Femur (tissue), 1 donor: Measurements from ENCODE around the gene FOXO6.

ENCODE experiments used
- DNase-seq: peaks from one replicate; pipeline ENCODE4 v3.0.0-alpha.2; 2017

Gene FOXO6

DNA sequence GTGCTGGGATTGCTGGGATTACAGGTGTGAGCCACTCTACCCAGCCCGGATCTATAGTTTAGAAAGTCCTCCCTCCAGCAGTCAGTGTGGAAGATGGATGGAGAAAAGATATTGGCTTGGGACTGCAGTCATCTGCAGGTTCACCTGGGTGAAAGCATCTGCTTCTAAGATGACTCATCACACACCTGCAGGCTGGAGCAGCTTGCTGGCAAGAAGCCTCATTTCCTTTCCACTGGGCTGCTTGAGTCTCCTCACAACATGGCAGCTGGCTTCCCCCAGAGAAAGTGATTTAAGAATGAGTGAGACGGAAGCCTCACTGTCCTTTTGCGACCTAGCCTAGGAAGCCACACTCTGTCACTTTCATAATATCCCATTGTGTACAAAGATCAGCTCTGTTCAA is 50.0 kb downstream of the FOXO6 start:
- no peak for DNase-seq

- no peak for DNase-seq
Measured at GRCh38 chr1:41412748-41413147, 51.5 kb downstream of the FOXO6 start.

- no peak for DNase-seq
Measured at GRCh38 chr1:41413748-41414281, 52.6 kb downstream of the FOXO6 start.

DNA sequence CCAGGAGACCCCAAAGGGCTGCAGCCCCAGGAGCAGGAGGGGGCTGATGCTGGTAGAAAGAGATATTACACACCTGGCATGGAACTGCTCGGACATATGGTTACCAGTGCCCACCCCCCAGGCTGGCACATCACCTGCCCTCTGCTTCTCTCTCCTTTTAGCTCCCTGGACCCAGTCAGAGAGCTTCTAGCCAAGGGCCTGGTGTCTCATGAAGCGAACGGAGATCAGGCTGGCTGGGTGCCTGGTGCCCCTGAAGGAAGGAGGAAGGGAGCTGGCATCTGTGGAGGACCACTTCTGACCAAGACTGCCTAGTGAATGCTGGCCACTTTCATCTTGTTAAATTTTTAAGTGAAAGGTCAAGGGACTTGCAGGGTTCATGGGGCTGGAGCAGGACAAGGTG is 53.1 kb downstream of the FOXO6 start:
- DNase-seq, result no peak

DNA sequence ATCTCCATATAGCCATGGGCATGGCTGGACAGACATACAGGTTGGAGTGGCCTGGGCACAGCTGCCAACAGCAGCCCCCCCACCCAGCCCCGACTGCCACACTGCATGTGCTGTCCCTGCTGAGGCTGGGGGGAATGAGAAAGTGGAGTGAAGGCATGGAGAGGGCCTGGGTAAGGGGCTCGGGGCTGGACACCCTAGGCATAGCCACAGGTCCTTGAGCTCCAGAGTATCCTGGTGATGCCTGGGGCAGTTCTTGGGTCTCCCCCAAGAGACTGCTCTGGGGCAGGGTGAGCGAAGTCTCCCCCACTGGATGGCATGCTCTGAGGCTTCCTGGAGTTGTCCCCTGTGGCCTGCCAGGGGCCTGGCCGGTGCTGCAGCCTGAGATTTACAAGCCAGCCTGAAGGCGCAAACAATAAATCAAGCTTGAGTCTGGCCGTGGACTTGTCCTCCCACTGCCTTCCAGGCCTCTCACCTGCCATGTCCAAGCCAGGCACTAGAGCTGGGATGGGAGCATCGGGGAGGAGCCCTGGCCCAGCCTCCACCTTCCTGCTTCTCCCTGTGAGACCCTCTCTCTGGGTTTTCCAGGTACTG is 53.6 kb downstream of the FOXO6 start:
- no peak for DNase-seq

DNA sequence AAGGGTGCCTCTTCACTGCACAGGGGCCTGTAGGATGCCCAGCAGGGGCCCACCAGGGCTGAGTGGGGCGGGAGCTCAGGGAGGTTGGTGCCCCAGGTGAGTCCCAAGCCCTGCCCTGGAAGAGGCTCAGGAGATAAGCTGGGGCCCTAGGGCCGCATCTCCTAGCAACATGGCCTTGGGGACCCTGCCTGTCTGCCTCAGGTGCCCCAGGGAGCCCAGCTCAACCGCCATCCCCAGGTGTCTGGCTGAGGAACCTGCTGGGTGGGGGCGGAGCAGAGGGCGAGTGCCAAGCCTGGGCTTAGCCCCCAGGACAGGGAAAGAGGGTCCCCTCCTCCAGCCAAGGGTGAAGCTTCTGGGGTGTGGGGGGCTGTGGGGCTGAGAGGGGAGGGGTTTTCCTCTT is 54.8 kb downstream of the FOXO6 start:
- no peak for DNase-seq

DNA sequence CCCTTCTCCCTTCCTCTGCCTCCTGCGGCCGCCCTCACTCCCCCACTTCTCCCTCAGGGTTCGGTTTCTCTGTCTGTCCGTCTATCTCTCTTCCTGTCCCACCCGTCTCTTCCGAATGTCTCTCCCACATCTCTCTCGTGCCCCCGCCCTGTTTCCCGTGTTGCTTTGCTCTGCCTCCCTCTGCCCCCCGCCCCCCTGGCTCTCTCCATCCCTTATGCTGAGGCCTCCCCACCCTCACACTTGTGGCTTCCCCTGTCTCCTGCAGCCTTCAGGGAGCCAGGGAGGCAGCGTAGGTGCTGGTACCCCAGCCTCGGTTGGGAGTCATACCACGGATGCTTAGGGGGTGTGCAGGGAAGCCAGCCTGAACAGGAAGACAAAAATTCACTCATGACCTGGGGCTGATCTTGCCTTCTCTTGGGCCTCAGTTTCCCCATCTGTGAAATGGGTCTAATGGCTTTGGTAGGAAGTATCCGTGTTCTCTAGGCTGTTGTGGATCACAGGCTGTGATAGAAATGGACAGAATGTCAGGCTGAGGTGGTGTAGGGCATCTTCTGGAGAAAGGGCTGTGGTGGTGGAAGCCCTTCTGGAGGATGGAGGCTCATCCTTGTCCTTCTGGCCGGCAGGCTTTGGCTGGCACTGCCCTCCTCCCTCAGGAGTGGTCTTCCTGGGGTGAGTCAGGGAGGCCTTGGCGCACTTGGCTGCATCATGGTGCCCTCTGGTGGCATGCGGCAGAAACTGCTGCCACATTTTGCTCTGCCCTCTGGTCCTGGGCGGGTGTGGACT is 55.5 kb downstream of the FOXO6 start:
- peak; percentile 81 for DNase-seq

- DNase-seq, result no peak
Measured at GRCh38 chr1:41417335-41417682, 56.1 kb downstream of the FOXO6 start.

GRCh38 chr1:41417746-41418145 is 56.5 kb downstream of the FOXO6 start:
- no peak for DNase-seq

GRCh38 chr1:41418857-41419583 is 57.8 kb downstream of the FOXO6 start:
- DNase-seq, result peak; percentile 93

GRCh38 chr1:41419584-41420295 is 58.5 kb downstream of the FOXO6 start:
- no peak for DNase-seq

DNA sequence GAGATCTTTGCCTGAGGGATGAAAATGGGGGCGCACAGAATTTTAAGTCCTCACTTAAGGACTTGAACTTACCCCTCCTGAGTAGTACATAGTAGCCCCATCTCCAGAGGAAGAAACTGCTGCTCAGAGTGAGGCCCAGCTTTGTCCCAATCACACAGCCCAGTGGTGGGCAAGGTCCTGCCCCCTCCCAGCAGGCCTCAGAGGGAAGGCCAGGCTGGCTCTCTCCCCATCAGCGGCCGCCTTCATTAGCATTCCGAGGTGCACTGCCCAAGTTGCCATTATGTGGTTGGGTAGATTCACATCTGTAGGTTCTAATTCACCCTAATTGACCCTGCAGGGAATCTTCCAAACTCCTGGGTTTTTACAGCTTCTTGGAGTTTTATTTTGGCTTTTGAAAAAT is 59.1 kb downstream of the FOXO6 start:
- DNase-seq, result no peak

DNA sequence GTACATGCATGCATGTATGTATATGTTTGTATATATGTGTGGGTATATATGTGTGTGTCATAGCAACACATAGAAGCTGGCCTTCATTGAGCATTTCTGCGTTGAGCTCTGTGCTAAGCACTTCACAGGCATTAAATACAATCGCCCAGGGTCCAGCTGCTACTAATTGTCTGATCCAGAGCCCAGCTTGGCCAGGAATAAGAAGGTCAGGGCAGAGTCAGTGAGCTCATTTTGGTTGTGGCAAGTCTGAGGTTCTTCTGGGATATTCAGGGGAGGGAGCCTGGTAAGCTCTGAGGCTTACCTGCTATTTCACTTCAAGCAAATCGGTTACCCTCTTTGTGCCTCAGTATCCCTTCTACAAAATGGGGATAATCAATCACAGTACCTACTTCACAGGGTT is 59.6 kb downstream of the FOXO6 start:
- DNase-seq, result no peak

- no peak for DNase-seq
Measured at GRCh38 chr1:41422306-41422705, 61.1 kb downstream of the FOXO6 start.

DNA sequence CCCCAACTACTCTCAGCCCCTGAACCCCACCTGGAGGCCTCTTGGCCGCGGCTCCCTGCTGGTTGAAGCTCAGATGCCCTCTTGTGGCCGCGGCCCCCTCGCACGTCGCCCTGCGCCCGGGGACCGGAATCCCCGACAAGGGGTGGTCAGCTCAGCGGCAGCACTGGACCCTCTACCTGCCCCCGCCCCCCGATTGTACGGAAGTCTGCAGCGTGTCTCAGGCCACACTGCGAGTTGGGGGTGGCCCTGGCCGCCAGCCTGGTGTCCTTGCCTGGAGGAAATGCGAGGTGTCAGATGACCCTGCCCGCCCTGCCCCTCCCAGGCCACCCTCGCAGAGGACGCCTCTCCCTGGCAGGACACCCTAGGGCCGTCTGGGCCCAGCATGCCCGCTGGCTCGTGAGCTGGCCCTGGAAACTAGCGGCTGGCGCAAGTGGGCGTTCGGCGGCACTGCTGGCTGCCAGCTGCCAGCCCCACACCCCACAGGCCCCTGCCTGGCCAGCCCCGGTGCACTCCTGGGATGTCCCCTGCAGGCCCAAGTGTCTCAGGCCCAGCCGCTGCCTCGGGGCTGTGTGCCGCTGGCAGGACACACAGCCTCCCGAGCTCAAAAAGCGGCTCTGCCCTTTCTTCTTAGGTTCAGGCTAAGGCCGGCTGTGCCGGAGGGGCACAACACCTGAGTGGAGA is 62.4 kb downstream of the FOXO6 start:
- DNase-seq, result no peak

- DNase-seq, result no peak
Measured at GRCh38 chr1:41424581-41425118, 63.4 kb downstream of the FOXO6 start.

DNA sequence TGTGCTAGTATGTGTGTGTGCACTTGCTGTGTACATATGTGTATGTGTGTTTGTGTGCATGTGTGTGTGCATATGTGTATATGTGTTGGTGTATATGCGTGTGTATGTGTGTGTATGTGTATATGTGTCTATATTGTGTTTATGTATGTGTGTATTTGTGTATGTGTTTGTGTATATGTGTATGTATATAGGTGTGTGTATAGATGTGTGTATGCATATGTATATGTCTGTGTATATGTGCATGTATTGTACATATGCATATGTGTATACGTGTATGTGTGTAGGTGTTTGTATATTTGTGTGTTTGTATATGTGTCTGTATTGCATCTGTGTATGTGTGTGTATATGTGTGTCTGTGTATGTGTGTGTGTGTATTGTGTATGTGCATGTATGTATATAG is 64.1 kb downstream of the FOXO6 start:
- no peak for DNase-seq

DNA sequence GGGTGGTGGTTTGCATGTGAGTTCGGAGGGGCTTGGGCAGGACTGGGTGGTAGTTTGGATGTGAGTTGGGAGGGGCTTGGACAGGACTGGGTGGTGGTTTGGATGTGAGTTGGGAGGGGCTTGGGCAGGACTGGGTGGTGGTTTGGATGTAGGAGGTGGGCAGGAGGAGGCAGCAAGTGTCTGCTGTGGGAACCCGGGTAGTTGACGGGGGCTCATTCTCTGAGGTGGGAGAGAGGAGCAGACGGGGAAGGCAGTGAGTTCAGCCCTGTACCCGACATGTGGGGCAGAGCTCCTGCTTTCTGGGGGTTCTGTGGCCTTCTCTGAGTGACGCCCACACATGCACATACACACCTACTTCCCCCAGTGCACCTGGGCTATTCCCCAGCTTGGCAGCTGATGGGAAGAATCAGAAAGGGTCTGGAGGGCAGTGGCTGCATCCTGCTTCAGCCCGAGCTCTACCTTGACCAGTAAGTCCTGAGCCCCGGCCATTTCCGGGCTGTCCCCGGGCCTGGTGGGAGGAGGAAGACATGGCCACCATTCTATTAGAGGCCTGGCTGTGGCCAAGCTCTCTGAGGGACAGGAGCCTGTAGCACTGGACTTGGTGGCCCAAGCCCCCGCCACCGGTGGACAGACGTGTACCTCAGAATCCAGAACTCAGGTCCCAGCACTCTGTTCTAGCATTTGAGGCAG is 65.1 kb downstream of the FOXO6 start:
- no peak for DNase-seq

DNA sequence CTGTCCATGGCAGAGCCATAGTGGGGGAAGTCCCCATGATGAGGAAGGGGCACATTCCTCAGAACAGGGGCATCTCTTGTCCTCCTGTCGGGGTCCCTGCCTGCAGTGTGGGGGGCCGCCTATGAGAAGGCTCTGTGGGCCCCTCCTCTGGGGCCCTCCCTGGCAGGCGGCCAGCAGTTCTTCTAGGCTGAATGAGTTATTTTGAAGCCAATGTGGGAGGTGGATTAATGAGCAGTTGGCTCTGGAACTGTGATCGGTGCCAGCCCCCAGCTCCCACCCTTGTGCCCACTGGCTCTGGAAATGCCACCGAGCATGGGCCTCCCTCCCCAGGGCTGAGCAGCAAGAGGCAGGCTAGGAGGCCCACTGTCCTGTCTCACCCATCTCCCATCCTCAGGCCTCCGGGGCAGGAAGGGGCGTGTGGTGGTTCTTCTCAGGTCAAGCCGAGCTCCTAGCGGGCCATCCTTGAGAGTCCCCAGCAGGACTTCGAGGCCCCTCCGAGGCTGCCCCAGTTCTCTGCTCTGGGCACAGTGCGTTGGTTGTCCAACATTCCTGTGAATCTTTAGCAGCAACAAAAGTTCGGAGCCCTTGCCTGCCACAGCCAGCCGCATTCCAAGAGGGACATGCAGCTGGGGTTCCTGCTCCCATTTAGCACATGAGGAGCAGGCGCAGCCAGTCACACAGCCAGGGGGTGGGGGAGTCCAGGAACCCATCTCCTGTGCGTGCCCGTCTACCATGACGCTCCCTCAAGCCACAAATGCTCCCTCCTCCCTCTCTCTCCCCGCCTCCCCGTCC is 66.1 kb downstream of the FOXO6 start:
- no peak for DNase-seq

DNA sequence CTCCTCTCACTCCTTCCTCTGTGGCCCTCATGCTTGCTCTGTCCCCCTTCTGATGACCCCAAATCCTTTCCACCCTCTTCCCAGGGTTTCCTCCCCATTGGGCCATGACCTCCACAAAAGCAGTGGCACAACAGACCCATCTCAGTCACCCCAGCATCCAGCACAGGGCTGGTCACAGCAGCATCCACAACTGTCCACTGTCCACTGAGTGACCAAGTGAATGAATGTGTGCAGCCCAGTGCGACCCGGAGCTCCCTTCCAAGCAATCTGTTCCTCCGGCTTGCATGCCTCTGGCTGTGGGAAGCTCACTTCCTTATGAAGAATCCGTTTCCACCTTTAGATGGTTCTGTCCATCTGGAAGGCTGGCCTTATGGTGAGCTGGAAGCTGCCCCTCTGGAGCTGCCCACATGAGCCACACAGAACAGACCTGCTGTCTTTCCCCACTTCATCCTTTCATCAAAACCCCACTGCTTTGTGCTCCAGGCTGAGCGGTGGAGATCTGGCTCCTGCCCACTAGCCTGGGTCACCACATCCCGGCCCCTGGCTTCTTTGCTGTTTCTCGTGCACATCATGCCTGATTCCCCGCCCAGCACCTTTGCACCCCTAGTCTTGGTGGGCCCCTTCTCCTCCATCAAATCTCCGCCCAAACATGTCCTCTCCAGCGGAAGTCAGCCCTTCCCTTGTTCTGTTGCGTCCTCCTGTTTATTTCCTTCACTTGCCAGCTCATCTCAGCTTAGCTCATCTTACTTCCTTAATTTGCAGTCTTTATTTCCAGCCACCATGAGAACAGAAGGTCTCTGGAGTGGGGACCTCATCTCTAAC is 66.9 kb downstream of the FOXO6 start:
- DNase-seq, result no peak
